Neural crest cell (in vitro differentiated cells): ENCODE results near the gene FNDC3A. TPM values are rescaled to one million over a fixed set of nuclear protein-coding genes. Genes with fewer than 3 reads are reported as not detected.

Experiments
- DNase-seq: peaks from one replicate; pipeline ENCODE4 v3.0.0; 2021; ENCODE audit warnings: low read depth, mixed read lengths, low spot score
- H3K27ac Mint-ChIP-seq: one replicate; pipeline ENCODE4 v1.8.0; 2021; ENCODE audit warnings: mild to moderate bottlenecking, mixed read lengths; ENCODE audit not compliant: unreplicated experiment
- H3K27me3 Mint-ChIP-seq: 2 replicates; pipeline ENCODE4 v1.8.0; 2021; ENCODE audit warnings: low read depth, mild to moderate bottlenecking, mixed read lengths
- H3K36me3 Mint-ChIP-seq: 2 replicates; pipeline ENCODE4 v1.8.0; 2021; ENCODE audit warnings: low read depth, mild to moderate bottlenecking, mixed read lengths
- H3K4me1 Mint-ChIP-seq: 2 replicates; pipeline ENCODE4 v1.8.0; 2021; ENCODE audit warnings: mixed read lengths
- H3K4me3 Mint-ChIP-seq: one replicate; pipeline ENCODE4 v1.8.0; 2021; ENCODE audit warnings: mild to moderate bottlenecking, mixed read lengths
- H3K9me3 Mint-ChIP-seq: 2 replicates; pipeline ENCODE4 v1.8.0; 2021; ENCODE audit warnings: mixed read lengths
- CTCF ChIP-seq: fragments of 200-600 bp; sonication (generic); conservative IDR thresholded peaks from 2 replicates; pipeline ENCODE4 v1.5.0; 2021; ENCODE audit warnings: antibody characterized with exemption, mild to moderate bottlenecking
- total RNA-seq: library from RNA; stranded (reverse); gene quantifications from 2 replicates; pipeline ENCODE4 v1.2.1, GENCODE V29; 2021

FNDC3A gene
- total RNA-seq, 1 donor from 2014 or later: 57.1 TPM

GRCh38 chr13:48939728-48940127 lies 36.0 kb upstream of the FNDC3A start:
- no peaks in the 10 kb centered on the region for H3K4me1 Mint-ChIP-seq
- TF ChIP-seq CTCF: no peak
- no peak overlapping the region for H3K4me3 Mint-ChIP-seq
- DNase-seq: no peak
- no peaks in the 10 kb centered on the region for H3K36me3 Mint-ChIP-seq
- H3K27me3 Mint-ChIP-seq: no peaks in the 10 kb centered on the region
- H3K27ac Mint-ChIP-seq: no peak overlapping the region
- peaks cover 3% of the 10 kb centered on the region for H3K9me3 Mint-ChIP-seq

GRCh38 chr13:48942131-48942530 lies 33.6 kb upstream of the FNDC3A start:
- DNase-seq: no peak
- H3K27ac Mint-ChIP-seq: no peak overlapping the region
- no peaks in the 10 kb centered on the region for H3K9me3 Mint-ChIP-seq
- TF ChIP-seq CTCF: no peak
- H3K4me3 Mint-ChIP-seq: no peak overlapping the region
- no peaks in the 10 kb centered on the region for H3K27me3 Mint-ChIP-seq
- no peaks in the 10 kb centered on the region for H3K4me1 Mint-ChIP-seq
- no peaks in the 10 kb centered on the region for H3K36me3 Mint-ChIP-seq

- H3K27ac Mint-ChIP-seq: no peak overlapping the region
- H3K9me3 Mint-ChIP-seq: no peaks in the 10 kb centered on the region
- no peaks in the 10 kb centered on the region for H3K27me3 Mint-ChIP-seq
- no peak overlapping the region for H3K4me3 Mint-ChIP-seq
- H3K4me1 Mint-ChIP-seq: peaks cover 3% of the 10 kb centered on the region
- no peak for DNase-seq
- TF ChIP-seq CTCF: no peak
- no peaks in the 10 kb centered on the region for H3K36me3 Mint-ChIP-seq
Measured at GRCh38 chr13:48944221-48944620, 31.5 kb upstream of the FNDC3A start.

- Mint-ChIP-seq H3K27me3 (no peaks in the 10 kb centered on the region), H3K27ac (no peak overlapping the region), H3K36me3 (no peaks in the 10 kb centered on the region), H3K4me3 (no peak overlapping the region), H3K9me3 (no peaks in the 10 kb centered on the region), H3K4me1 (peaks cover 15% of the 10 kb centered on the region)
- DNase-seq: no peak
- TF ChIP-seq CTCF: no peak
Measured at GRCh38 chr13:48945626-48946025, 30.1 kb upstream of the FNDC3A start.

- TF ChIP-seq CTCF: no peak
- Mint-ChIP-seq H3K4me1 (peaks cover 18% of the 10 kb centered on the region), H3K4me3 (no peak overlapping the region), H3K36me3 (no peaks in the 10 kb centered on the region), H3K9me3 (no peaks in the 10 kb centered on the region), H3K27ac (no peak overlapping the region), H3K27me3 (no peaks in the 10 kb centered on the region)
- no peak for DNase-seq
Measured at GRCh38 chr13:48946163-48946562, 29.5 kb upstream of the FNDC3A start.
